GM19372 (cell line): ENCODE data around the gene XG.
"Not testable (repeated sequence)": the region's sequence is repeated elsewhere in the genome, so short reads cannot be mapped to it uniquely, and the experiment has no call there.

Experiments
- ATAC-seq: cut with Tn5 transposase; IDR thresholded peaks from one replicate; pipeline ENCODE4 v1.9.1; 2021; ENCODE audit warnings: mild to moderate bottlenecking, low read depth, moderate library complexity; ENCODE audit not compliant: unreplicated experiment

Gene XG

GRCh38 chrX:2811271-2811670 lies 59.4 kb downstream of the XG start:
- ATAC-seq: no peak

GRCh38 chrX:2812161-2812907 lies 60.5 kb downstream of the XG start:
- ATAC-seq: not testable (repeated sequence)

- no peak for ATAC-seq
Measured at GRCh38 chrX:2817036-2817435, 65.2 kb downstream of the XG start.

- no peak for ATAC-seq
Measured at GRCh38 chrX:2819345-2820135, 67.7 kb downstream of the XG start.

GRCh38 chrX:2820136-2820771 lies 68.4 kb downstream of the XG start:
- ATAC-seq: no peak

- ATAC-seq: no peak
Measured at GRCh38 chrX:2823795-2824386, 72.1 kb downstream of the XG start.

GRCh38 chrX:2824886-2825285 lies 73.0 kb downstream of the XG start:
- ATAC-seq: no peak

GRCh38 chrX:2828344-2828958 lies 76.6 kb downstream of the XG start, which contains the start of gene GYG2:
GYG2 (plus strand) TSS chrX:2828930; CDS start chrX:2830189, 1,259 bp downstream.
- no peak for ATAC-seq

GRCh38 chrX:2828959-2829411 lies 77.1 kb downstream of the XG start:
- no peak for ATAC-seq

GRCh38 chrX:2829469-2830246 lies 77.8 kb downstream of the XG start:
- ATAC-seq: no peak

- ATAC-seq: no peak
Measured at GRCh38 chrX:2831471-2832228, 79.8 kb downstream of the XG start.

GRCh38 chrX:2837961-2838360 lies 86.1 kb downstream of the XG start:
- ATAC-seq: no peak

GRCh38 chrX:2840961-2841360 lies 89.1 kb downstream of the XG start:
- ATAC-seq: no peak

GRCh38 chrX:2841537-2841936 lies 89.7 kb downstream of the XG start:
- no peak for ATAC-seq

- ATAC-seq: no peak
Measured at GRCh38 chrX:2846992-2847391, 95.2 kb downstream of the XG start.

- ATAC-seq: no peak
Measured at GRCh38 chrX:2848871-2849301, 97.0 kb downstream of the XG start.

- no peak for ATAC-seq
Measured at GRCh38 chrX:2854918-2855317, 103.1 kb downstream of the XG start.

- ATAC-seq: no peak
Measured at GRCh38 chrX:2855761-2856160, 103.9 kb downstream of the XG start.

- ATAC-seq: no peak
Measured at GRCh38 chrX:2857566-2857965, 105.7 kb downstream of the XG start.
